Eye (tissue), 1 donor: Measurements from ENCODE around the gene PIP4K2A.
A peak's percentile ranks its signal among the peaks of the same experiment; 100 is the strongest.
"Not testable (repeated sequence)": the region's sequence is repeated elsewhere in the genome, so short reads cannot be mapped to it uniquely, and the experiment has no call there.

Source experiments
- DNase-seq: peaks from one replicate; pipeline ENCODE4 v3.0.0-alpha.2; 2015

Gene PIP4K2A

DNA sequence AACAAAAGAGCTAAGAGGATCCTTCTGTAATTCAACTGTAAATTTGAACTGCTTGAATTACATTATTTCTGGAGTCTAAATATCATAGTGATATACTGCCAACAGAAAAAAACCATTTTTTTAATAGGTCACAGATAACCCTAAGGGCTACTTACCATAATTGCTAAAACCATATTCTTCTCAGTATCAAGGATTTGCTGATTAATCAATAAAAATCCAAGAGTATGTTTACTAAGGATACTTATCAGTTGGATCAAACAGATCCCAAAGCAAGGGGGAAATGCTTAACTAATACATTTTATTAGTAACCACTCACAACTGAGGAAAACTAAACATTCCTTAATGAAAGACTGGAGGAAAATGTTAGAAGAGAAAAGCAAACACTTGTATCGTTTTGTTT, 166.0 kb downstream of the PIP4K2A start:
- no peak for DNase-seq

DNA sequence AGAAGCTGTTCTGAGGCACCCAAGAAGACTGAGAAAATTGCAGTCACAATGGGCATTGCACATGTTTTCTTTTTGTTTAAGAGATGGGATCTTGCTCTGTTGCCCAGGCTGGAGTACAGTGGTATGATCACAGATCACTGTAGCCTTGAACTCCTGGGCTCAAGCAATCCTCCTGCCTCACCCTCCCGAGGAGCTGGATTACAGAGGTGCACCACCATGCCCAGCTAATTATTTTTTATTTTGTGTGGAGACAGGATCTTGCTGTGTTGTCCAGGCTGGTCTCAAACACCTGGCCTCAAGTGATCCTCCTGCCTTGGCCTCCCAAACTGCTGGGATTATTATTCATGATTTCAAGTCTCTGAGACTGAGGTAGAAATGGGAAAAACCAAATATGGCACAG, 168.7 kb downstream of the PIP4K2A start:
- DNase-seq = no peak

DNA sequence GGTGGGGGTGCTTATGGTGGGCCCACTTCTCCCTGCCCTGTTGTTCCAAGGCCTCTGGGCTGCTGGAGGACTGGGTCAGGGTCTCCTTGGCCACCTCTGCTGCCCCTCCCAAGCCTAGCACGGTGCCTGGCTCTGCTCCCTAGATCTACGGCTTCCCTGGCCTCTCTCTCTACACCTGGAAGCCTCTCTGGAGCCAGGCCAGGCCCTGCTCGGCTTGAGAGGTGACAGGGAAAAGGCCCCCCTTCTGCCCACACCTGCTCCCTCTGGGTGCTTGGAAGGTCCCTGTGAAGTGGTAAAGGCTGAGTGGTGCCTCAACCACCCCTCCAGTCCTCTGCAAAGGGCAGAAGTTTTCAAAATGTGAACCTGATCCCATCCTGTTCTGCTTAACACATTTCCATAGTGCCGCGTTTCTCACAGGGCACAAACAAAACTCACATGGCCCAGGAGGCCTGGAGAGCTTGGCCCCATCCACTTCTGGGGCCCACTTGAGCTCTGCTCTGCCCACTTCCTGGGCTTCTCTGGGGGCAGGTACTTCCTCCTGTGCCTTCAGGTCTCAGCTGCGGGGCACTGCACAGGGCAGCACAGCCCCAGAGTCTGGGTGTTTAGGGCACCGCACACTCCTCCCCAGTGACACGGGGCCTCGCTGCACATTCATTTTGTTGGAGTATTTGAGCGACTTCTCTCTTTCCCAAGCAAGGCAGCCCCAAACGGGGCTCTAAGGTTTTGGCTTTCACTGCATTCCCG, 169.9 kb downstream of the PIP4K2A start:
- no peak for DNase-seq

DNA sequence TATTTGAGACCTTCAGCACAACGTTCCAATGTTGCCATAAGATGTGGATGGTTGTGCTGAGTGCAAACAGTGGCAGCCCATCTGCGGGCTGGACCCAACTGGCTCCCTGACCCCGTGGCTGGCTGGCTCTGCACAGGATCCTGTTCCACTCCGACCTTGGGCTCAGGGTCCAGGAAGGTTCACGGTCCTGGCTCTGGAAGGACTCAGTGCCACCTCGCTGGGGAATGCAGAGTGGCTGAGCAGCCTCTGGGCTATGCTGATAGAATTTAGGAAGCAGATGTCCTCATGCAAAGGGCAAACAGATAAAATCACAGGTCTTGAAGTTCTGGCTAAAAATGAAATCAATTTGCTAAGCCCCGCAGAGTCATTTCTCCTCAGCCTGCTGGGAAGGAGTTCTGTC, 171.6 kb downstream of the PIP4K2A start:
- no peak for DNase-seq

DNA sequence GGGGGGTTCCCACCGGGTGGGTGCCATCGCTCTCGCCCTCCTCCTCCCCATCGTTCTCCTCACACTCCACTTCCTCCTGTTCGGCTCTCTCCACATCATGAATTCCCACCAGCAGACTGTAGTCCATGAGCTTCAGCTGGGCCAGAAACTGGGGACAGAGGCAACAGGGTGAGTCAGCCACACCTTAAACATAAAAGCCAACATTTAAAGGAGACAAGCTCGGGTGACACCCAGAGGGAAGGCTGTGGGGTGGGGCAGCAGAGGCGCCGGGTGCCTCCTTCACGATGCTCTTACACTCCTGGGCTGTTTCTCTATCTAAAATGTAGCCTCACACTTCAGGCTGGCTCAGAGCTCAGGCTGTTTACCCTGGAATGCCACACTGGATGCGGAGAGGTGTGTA, 172.5 kb downstream of the PIP4K2A start:
- no peak for DNase-seq

DNA sequence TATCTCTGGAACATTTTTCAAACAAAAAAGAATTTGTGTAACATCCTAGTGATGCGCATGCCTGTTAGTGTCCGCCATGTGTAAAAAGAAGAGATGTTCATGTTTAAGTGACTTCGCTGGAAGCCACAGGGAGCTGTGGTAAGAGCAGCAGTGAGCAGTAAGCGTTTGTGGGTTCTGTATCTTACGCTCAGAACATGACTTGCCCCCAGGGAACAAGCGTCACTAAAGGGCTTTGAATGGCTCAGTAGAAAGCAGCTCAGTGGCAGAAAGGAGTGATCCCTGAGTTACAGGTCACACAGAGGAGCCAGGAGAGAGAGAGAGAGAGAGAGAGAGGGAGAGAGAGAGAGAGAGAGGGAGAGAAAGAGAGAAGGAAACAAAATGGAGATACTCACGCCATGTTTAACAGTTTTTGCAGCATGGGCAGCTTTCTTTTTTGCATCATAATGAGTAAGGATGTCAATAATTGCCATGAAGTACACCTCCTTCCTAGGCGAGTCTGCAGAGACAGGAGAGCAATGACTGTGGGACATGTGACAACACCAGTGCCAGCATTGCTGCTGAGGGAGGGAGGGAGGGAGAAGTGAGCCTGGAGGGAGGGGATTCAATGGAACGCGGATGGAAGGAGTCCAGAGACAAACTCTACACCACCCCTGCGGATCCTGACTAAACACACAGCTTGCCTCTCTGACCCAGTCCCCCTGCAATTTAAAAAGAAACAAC, 174.6 kb downstream of the PIP4K2A start:
- peak; percentile 76 for DNase-seq

DNA sequence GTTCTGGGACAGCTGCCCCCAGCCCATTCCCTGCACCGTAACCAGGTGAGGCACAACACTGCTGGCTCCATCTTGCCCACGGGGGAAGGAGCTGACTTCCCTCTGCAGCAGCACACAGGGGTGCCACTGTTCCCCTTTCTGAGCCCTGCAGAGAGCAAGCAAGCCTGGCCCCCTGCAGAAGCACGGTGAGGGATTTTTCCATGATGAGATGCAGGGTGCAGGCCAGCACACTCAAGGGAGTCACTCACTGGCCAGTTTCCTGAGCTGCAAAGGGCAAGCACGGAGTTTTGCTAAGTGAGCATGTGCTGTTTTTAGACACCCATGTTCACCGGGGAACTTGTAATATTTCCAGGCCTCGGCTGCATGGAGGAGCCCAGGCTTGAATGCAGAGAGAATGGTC, 176.6 kb downstream of the PIP4K2A start:
- no peak for DNase-seq

DNA sequence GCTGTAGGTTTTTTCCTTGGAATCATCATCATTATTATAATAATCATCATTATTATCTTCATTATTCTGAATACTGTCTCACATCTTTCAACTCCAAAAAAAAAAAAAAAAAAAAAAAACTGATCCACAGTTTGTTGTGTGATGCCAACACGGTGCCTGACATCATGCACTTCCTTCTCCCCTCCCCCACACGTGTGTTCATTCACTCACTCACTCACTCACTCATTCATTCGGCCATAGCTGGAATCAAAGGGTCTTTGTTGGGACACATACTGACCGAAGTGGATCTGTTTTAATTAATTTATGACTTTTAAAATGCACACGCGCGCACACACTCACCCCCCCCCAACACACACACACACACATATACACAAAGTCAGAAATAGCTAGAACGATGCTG, 177.8 kb downstream of the PIP4K2A start:
- DNase-seq = no peak

DNA sequence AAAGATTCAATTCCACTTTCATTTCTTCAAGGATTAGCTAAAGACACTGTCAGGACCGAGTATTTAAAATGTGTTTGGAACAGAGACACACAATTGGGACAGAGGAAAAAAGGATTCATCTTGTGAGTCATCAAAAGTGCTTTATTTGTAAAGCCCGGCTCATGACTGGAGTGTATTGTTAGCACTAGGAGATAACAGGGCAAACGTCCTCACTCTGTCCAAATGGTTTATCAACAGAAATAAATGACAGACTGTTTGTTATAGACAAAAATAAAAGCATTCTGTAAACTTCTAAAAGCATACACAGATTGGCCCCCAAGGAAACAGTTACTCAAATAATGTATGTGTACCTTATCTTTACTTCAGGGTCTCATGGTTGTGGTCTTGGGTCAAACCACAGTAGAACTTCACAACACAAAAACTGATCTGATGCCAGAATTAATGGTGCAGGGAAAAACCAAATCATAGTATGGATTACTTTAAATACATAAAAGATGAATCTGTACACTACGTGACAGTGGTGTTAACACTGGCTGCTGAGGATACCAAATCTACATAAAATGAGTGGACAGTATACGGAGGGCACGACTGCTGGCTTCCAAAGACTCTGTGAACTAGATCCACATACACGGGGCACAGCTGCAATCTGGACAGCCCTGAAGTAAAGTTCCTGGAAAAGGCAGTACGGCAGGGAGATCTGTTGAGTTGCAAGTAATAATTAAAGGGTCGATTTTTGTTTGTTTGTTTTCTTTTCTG, 179.4 kb downstream of the PIP4K2A start:
- no peak for DNase-seq

DNA sequence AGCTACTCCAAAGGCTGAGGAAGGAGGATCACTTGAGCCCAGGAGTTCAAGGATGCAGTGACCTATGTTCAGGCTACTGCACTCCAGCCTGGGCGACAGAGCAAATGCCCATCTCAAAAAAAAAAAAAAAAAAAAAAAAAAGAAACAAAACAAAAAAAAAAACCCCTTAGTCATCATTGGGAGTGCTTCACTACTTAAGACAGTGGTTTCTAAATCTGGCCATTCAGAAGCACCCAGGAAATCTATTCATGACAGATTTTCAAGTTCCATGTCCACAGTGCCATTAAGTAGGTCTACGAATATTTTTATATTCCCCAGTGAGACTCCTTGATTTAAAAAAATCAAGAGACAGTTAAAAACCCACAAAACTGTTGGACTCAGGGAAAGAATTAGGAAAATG, 182.9 kb downstream of the PIP4K2A start:
- DNase-seq = no peak

DNA sequence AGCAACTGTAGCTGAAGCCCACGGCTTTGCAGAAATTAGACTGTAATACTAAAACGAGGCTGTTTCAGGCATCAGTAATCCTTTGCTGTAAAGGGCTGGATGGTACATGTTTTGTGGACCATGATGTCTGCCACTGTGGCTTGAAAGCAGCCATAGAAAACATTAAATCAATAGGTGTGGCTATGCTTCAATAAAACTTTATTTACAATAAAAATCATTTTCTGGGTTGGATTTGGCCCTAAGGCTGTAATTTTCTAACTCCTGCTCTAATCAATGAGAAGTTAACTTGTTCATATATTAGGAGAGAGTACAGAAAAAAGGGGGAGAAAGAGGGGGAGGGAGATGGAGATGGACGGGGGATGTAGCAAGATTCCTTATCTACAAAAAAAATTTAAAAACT, 183.4 kb downstream of the PIP4K2A start:
- DNase-seq = no peak

DNA sequence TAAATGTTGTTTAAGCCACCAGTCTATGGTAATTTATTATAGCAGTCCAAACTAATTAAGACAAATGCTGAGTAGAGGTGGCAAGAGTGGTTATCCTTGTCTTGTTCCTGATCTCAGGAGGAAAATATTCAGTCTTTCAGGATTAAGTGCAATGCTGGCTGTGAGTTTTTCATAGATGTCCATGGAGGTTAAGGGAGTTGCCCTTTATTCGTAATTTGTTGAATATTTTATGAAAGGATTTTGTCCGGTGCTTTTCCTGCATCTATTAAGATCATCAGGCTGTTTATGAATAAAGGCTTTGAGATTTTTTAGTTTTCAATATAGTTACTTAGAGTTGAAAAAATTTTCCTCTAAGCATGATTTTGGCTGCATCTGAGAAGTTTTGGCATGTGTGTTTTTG, 186.9 kb downstream of the PIP4K2A start:
- no peak for DNase-seq

DNA sequence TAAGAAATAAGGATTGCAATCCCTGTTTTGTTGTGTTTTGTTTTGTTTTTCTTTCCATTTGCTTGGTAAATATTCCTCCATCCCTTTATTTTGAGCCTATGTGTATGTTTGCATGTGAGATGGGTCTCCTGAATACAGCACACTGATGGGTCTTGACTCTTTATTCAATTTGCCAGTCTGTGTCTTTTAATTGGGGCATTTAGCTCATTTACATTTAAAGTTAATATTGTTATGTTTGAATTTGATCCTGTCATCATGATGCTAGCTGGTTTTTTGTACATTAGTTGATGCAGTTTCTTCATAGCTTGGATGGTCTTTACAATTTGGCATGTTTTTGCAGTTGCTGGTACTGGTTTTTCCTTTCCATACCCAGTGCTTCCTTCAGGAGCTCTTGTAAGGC, 190.0 kb downstream of the PIP4K2A start:
- not testable (repeated sequence) for DNase-seq

DNA sequence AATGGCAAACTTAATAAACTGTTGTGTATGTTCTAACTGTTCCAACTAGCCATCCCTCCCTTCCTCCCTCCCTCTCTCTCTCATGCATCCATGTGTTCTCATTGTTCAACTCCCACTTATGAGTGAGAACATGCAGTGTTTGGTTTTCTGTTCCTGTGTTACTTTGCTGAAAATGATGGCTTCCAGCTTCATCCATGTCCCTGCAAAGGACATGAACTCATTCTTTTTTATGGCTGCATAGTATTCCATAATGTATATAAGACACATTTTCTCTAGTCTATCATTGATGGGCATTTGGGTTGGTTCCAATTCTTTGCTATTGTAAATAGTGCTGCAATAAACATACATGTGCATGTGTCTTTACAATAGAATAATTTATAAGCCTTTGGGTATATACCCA, 193.7 kb downstream of the PIP4K2A start:
- not testable (repeated sequence) for DNase-seq

DNA sequence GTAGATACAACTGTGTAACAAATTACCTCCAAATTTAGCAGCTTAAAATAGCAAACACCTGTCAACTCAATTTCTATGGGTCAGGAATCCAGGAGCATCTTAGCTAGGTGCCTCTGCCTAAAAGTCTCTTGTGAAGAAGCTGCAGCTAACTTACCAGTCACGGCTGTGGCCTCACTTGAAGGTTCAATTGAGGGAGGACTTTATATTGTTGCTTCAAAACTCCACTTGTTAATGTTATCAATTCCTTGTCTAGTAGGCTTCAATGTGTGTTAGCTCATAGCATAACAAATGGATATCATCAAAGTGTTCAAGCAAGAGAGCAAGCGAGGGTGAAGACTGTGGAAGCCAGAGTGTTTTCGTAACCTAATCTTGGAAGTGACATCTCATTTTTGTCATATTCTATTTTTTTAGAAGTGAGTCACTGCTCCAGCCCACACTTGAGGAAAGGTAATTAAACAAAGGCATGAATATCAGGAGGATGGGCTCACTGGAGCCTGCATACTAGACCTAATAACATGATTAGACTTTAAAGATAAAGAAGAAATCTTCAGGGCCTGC, 196.1 kb downstream of the PIP4K2A start:
- DNase-seq = no peak

DNA sequence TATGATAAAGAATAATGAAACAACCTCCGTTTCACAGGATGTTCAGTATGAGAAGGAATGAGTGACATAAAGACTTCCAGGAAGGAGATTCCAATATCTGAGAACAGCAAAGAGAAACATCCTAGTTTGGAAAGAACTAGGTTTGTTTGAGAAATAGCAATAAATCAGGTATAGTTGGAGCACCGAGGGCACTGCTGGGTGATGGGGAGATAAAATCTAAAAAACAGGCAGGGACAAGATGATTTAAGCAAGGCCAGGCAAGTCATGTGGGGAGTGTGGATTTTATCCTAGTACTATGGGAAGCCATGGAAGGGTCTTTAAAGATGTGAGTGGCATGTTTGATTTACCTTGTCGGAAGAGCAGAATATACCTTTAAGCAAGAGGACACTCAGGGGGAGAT, 199.4 kb downstream of the PIP4K2A start:
- no peak for DNase-seq

DNA sequence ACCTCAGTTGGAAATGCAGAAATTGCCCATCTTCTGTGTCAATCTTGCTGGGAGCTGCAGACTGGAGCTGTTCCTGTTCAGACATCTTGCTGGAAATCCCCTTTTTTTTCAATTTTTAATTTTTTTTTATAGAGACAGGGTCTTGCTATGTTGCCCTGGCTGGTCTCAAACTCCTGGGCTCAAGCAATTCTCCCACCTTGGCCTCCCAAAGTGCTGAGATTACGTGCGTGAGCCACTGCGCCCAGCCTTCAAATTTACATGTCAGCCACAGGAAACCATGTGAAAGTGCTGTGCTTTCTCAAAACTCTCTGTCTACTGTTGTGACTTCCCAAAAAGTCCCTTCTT, 200.0 kb downstream of the PIP4K2A start:
- not testable (repeated sequence) for DNase-seq

DNA sequence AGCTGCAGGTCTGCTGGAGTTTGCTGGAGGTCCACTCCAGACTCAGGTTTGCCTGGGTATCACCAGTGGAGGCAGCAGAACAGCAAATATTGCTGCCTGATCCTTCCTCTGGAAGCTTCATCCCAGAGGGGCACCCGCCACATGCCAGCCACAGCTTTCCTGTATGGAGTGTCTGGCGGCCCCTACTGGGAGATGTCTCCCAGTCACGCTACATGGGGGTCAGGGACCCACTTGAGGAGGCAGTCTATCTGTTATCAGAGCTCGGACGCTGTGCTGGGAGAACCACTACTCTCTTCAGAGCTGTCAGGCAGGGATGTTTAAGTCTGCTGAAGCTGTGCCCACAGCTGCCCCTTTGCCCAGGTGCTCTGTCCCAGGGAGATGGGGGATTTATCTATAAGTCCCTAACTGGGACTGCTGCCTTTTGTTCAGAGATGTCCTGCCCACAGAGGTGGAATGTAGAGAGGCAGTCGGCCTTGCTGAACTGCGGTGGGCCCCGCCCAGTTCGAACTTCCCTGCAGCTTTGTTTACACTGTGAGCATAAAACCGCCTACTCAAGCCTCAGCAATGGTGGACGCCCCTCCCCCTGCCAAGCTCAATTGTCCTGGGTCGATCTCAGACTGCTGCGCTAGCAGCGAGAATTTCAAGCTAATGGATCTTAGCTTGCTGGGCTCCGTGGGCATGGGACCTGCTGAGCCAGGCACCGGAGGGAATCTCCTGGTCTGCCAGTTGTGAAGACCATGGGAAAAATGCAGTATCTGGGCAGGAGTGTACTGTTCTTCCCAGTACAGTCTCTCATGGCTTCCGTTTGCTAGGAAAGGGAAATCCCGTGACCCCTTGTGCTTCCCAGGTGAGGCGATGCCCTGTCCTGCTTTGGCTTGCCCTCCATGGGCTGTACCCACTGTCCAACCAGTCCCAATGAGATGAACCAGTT, 200.6 kb downstream of the PIP4K2A start:
- DNase-seq = peak; percentile 76

DNA sequence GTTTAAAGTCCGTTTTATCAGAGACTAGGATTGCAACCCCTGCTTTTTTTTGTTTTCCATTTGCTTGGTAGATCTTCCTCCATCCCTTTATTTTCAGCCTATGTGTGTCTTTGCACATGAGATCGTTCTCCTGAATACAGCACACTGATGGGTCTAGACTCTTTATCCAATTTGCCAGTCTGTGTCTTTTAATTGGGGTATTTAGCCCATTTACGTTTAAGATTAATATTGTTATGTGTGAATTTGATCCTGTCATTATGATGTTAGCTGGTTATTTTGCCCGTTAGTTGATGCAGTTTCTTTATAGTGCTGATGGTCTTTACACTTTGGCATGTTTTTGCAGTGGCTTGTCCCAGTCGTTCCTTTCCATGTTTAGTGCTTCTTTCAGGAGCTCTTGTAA, 202.4 kb downstream of the PIP4K2A start:
- DNase-seq = not testable (repeated sequence)

DNA sequence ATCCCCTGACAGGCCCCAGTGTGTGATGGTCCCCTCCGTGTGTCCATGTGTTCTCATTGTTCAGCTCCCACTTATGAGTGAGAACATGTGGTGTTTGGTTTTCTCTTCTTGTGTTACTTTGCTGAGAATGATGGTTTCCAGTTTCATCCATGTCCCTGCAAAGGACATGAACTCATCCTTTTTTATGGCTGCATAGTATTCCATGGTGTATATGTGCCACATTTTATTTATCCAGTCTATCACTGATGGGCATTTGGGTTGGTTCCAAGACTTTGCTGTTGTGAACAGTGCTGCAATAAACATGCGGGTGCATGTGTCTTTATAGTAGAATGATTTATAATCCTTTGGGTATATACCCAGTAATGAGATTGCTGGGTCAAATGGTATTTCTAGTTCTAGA, 206.2 kb downstream of the PIP4K2A start:
- not testable (repeated sequence) for DNase-seq

DNA sequence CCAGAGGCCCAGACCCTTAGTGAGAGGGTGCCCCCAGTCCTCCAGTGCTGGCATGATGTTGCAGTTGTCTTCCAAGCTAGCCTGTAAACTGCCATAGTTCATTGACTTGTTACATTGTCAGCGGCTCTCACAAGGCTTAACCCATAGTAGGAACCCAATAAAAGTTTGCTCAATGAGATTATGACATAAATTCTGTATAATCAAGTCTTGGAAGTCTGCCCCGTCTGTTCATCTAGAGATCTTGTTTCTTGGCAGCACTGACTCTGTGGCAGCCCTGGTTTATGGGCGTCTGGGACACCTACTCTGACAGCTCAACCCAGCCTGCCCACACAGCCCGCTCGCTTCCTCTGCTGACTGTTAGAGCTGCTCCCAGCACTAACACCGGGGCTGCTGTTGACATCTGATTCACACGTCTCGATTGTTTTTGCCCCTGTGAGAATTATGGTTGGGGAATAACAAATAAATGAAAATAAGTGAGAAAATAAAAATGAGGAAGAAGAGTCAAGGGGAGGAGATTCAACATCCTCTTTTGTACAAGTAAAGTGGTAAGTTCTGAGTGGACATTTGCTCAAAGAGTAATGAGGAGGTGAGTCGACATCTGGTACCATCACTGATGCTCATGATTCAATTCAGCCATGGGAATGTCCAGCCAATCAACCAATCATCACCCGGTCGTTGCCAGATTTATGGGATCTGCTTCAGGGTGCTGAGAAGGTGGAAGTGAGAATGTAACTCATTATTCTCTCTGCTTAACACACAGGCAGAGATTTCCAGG, 208.3 kb downstream of the PIP4K2A start:
- DNase-seq = no peak

DNA sequence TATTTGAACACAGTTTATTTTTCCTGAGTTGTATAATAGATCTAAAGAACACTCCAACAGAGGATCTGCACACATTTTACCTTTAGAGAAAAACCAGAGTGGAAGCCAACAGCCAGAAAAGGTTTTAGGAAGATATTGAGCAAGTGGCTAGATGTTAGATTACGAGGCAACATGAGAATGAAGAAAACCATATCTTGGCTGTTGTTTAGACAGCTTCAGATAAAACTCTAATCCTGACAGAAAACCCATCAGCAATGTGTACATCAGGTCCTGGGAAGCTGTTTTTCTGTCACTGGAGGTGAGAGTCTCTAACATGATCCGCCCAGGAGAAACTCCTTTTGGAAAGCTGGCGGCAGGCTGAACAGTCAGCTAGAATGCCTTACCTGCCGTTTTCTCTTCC, 209.6 kb downstream of the PIP4K2A start:
- DNase-seq = no peak
